GM18858 (cell line): Measurements from ENCODE around the gene NUP62.
A peak's percentile ranks its signal among the peaks of the same experiment; 100 is the strongest.

Source experiments
- ATAC-seq: cut with Tn5 transposase; IDR thresholded peaks from one replicate; pipeline ENCODE4 v1.9.1; 2021; ENCODE audit not compliant: unreplicated experiment

Gene NUP62

DNA sequence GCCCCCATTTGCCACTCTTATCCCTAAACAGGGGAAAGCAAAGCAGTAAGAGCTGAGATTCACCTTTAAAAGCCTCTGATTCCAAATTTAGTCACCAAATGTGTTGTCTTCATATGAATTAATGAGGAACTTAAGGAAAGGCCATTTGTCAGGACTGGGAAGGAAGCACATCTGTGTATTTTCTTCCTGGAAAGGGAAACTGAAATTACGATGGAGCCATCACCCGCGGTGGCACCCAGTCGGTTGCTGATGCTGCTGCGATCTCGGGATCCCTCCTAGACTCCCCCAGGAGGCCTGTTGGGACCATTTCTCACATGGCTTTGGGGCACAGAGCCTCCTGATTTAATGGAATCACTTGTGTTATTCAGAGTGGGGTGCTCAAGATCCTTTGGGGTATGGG, 25.2 kb downstream of the NUP62 start:
- no peak for ATAC-seq

GRCh38 chr19:49896863-49897621, 32.3 kb downstream of the NUP62 start, which contains the start of gene IL4I1:
Gene IL4I1 (minus strand): TSS chr19:49896887. CDS start chr19:49896160, 727 bp downstream.
- ATAC-seq = peak; percentile 36

DNA sequence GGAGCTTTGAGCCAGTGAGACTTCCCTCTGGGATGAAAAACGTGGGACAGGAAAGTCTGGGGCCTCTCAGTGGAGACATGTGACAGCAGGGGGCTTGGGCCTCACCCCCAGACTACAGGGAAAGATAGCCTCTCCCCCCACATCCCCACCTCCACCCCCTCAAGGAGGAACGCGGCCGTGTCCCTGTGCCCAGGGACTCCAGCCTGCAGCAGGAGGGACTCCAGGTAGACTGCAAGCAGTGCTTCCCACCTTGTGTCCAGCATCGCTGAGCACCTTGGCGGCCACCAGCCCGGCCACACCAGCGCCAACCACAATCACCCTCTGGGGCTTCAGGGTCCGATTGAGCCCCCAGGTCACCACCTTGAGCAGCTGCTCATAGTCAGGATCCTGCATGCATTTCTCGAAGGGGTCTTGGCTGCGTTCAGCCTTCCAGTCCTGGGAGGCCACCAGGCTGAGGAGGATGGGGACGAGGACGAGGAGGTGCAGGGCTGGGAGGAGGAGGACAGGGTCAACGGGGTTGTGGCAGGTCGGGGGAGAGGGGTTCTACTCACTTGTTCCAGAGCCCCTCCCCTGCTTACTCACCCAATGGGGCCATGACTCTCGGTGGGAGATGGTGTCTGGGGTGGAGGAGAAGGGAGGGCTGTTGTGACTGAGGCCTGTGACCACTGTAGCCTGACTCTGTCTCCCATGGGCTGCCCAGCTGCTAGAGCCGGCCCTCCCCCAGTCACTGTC, 33.6 kb downstream of the NUP62 start:
- no peak for ATAC-seq

DNA sequence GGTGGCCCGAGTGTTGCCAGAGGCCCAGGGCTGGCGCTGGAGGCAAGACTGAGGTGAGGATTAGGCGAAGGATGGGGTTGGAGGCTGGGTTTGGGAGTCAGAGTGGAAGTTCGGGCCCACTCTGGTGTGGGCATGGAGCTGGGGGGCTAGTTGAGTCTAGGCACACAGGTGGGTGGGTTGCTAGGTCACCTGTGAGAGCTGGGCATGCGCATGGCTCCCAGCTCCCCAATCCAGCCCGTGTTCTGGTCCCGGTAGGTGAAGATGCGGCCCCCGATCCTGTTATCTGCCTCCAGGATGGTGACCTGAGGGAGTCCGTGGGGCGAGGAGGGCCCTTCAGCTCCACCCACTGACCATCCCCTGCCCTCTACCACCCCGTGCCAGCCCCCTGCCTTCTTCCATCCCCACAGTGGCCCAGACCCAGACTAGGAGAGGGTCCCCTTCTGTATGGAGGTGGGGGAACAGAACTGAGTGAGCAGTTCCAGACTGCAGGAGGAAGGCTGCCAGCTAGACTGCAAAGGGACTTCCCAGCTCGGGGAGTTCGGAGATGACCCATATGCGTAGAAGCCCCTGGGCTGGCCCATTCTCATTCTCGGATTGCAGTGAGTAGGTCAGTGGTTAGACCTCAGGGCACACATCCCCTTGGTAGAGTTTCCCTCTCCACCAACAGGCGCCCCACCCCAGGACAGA, 34.3 kb downstream of the NUP62 start:
- no peak for ATAC-seq

GRCh38 chr19:49894011-49894664, 35.2 kb downstream of the NUP62 start:
- ATAC-seq = no peak

GRCh38 chr19:49892716-49893115, 36.6 kb downstream of the NUP62 start:
- no peak for ATAC-seq

- no peak for ATAC-seq
Observed at GRCh38 chr19:49891393-49891792, 37.9 kb downstream of the NUP62 start.

- ATAC-seq = no peak
Observed at GRCh38 chr19:49890349-49891311, 38.7 kb downstream of the NUP62 start.

DNA sequence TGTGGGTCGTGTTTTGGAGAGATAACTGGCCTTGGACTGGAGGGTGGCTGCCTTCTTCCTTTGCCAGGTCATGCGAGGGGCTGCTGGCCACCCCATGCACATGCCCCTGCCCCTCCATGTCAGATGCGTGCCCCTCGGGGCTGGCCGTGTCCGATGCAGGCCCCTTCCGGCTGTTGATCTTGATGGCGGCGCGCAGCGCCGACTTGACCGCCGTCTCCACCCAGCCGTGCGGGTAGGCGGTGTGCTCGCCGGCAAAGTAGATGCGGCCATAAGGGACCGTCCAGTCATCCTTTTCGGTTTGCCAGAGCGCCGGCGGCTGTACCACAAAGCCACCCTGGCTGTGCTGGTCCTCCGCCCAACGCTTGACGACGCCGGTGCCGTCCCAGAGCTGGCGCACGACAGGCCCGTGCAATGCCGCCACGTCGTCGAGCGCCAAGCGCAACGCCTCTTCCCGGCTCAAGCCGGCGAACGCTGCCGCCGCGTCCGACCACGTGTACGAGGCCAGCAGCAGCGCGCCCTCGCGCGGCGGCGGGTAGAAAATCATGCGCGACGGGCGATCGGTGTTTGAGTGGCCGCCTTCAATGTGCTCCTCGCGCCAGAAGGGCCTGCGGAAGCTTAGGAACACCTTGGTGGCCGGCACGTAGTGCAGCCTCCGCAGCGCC, 39.5 kb downstream of the NUP62 start:
- ATAC-seq = no peak

- no peak for ATAC-seq
Observed at GRCh38 chr19:49889038-49889686, 40.1 kb downstream of the NUP62 start.

DNA sequence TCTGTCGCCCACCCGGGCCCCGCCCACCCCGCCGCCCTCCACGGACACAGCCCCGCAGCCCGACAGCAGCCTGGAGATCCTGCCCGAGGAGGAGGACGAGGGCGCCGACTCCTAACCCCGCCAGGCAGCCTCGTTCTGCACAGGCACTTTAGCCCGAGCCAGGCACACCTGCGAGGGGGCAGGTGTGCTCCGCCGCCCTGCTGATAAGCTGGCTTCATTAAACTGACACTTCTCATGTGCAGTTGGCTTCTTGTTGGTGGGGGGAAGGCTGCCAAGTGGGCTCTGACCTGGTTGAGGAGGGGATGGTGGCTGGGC, 40.8 kb downstream of the NUP62 start:
- no peak for ATAC-seq

- no peak for ATAC-seq
Observed at GRCh38 chr19:49887665-49888509, 41.4 kb downstream of the NUP62 start.

DNA sequence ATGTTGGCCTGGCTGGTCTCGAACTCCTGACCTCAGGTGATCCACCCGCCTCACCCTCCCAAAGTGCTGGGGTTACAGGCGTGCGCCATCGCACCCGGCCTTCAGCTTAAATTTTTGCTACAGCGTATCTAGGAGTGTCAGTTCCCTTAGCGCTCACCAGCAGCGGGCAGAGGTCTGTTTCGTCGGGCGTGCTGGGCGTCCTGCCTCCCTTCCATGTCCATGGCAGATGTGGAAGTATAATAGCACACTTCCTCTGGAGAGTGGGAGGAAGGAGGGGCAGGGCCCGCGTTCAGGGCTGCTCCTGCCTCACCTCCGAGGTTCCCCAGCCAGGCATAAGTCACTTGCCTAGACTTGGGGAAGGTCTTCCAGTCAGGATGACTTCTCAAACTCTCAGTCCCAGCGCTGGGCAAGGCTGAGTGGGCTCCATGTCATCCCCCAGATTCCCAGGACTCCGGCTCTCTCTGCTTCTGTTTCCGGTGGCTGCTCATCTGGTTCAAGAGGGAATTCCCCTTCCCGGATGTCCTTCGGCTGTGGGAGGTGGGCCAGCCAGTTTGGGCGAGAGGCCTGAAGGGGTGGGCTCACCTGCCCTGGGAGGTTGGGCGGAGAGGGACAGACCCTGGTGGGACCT, 42.2 kb downstream of the NUP62 start:
- ATAC-seq = no peak

GRCh38 chr19:49884760-49885159, 44.5 kb downstream of the NUP62 start:
- no peak for ATAC-seq

DNA sequence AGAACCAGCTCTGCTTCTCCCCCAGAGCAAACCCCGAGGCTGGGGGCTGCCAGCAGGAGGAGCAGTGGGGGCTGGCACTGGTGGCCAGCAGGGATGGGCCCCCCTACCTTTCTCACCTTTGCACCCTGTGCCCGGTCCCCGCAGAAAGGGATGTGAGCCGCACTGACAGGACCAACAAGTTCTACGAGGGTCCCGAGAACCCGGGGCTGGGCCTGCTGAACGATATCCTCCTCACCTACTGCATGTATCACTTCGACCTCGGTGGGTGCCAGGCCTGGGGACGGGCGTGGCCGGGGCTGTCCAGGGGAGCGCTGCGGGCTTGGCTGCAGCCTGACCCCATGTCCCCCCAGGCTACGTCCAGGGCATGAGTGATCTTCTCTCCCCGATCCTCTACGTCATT, 45.2 kb downstream of the NUP62 start:
- no peak for ATAC-seq

- no peak for ATAC-seq
Observed at GRCh38 chr19:49883094-49883493, 46.2 kb downstream of the NUP62 start.

- ATAC-seq = no peak
Observed at GRCh38 chr19:49882643-49883042, 46.7 kb downstream of the NUP62 start.
